SK-N-SH (cell line): ENCODE results near the gene NWD2.

Experiments used
- GATA2 ChIP-seq: sonication (generic); formaldehyde crosslinking; IDR thresholded peaks from 2 replicates; pipeline ENCODE4 v1.5.0; 2020; ENCODE audit warnings: mild to moderate bottlenecking, missing genetic modification reagents
- JUND ChIP-seq: IDR thresholded peaks from 2 replicates; pipeline ENCODE4 v1.4.0; 2012
- YY1 ChIP-seq: IDR thresholded peaks from 2 replicates; pipeline ENCODE4 v1.4.0; 2012; ENCODE audit warnings: low read depth, mild to moderate bottlenecking

DNA sequence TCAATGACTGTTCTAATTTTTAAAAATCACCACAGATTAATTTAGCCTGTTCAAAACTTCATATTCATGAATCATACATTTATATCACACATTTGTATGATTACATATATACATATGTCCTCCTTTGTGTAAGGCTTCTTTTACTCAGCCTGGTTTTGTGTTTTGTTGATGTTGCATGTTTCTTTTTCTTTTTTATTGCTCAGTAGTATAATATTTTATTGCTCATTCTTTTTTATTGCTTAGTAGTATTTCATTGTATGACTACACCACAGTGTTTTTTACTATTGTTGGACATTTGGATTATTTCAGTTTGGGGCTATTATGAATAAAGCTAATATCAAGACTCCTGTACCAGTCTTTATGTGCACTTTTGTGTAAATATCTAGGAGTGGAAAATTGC is 243.1 kb downstream of the NWD2 start:
- TF ChIP-seq JUND = no peak
- TF ChIP-seq GATA2 = no peak
- TF ChIP-seq YY1 = no peak
